Rectal smooth muscle tissue (tissue), 1 donor: ENCODE data around the gene RPIA.
"Not testable (repeated sequence)": the region's sequence is repeated elsewhere in the genome, so short reads cannot be mapped to it uniquely, and the experiment has no call there.

Source experiments
- H3K27ac ChIP-seq: one replicate; pipeline ENCODE4 v1.7.0; 2013; ENCODE audit warnings: low read depth, low read length, inconsistent platforms
- H3K27me3 ChIP-seq: one replicate; pipeline ENCODE4 v1.7.0; 2013; ENCODE audit warnings: low read length; ENCODE audit not compliant: control insufficient read depth, insufficient read depth
- H3K36me3 ChIP-seq: one replicate; pipeline ENCODE4 v1.7.0; 2013; ENCODE audit warnings: low read length; ENCODE audit not compliant: control insufficient read depth, insufficient read depth
- H3K4me1 ChIP-seq: one replicate; pipeline ENCODE4 v1.7.0; 2013; ENCODE audit warnings: low read length; ENCODE audit not compliant: control insufficient read depth, insufficient read depth
- H3K4me3 ChIP-seq: one replicate; pipeline ENCODE4 v1.7.0; 2013; ENCODE audit warnings: low read length
- H3K9ac ChIP-seq: one replicate; pipeline ENCODE4 v1.7.0; 2013; ENCODE audit warnings: low read length

RPIA gene

DNA sequence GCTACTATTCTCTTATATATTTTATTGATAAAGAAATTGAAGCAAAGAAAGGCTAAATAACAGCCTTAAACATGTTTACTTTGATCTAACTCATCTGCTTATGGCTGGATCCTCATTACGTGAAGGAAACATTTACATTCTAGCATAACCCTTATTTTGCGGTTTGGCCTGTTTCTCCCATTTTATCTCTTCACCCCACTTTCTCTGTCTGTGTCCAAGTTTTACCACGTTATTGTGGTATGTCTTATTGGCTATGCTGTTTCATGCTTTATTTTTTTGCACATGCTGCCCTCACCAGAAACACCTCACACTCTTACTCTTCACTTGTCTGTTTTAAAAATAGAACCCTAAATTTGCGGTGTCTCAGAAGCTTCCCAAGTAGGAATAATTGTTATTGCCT is 78.5 kb downstream of the RPIA start:
- Histone ChIP-seq H3K27ac (no peak overlapping the region), H3K4me3 (no peak overlapping the region), H3K9ac (no peak overlapping the region), H3K27me3 (no peaks in the 10 kb centered on the region), H3K36me3 (no peaks in the 10 kb centered on the region), H3K4me1 (no peaks in the 10 kb centered on the region)

DNA sequence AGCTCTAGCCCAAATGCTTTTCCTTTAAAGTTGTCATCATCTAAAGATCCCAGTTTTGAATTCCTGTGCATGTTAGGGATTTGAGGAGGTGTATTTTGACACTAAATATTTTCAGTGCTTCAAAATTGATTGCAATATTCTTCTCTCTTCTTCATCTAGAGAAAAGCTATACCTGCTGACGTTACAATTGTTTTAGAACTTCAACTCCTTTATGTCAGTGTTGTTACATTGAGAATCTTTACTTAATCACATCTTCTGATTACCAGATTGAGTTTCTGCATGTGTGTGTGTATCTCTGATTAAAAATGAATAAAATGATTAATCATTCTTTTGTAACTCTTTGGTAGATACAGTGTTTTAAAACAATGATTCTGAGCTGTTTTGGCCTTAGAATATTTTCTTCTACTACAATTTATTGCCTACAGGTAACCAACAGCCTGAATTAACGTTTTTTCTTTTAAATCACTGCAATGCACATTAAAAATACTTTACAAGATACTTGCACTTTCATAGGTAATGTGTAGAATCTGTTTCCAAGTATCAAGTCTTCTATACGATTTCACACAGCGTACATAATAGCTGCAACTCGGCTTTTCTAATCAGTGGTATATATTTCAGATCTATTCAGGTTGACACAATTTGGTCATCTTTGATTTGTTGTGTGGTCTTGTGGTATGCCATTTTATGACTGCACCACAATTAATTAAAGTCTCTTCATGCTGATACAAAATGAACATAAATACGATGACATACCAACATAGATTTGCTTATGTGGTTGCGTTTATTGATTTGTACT is 82.0 kb downstream of the RPIA start:
- H3K9ac ChIP-seq, H3K4me3 ChIP-seq: not testable (repeated sequence)

DNA sequence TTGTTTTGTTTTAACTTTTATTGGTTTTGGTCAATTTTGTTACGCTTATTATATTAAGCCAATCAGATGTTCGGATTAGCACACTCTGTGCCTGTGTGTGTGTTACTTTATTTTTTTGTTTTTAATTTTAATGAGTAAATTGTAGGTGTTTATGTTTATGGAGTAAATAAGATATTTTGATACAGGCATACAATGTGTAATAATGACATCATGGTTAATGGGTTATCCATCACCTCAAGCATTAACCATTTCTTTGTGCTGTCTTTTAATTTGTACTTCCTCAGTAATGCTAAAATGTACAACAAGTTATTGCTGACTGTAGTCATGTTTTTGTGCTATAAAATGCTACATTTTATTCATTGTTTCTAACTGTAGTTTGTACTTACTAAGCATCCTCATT is 97.7 kb downstream of the RPIA start:
- not testable (repeated sequence) for H3K27ac ChIP-seq, H3K4me3 ChIP-seq, H3K36me3 ChIP-seq, H3K4me1 ChIP-seq, H3K9ac ChIP-seq, H3K27me3 ChIP-seq

More for the DNA sequence above, 82.0 kb downstream of the RPIA start:
- H3K36me3 ChIP-seq, H3K4me1 ChIP-seq, H3K27ac ChIP-seq, H3K27me3 ChIP-seq: not testable (repeated sequence)

DNA sequence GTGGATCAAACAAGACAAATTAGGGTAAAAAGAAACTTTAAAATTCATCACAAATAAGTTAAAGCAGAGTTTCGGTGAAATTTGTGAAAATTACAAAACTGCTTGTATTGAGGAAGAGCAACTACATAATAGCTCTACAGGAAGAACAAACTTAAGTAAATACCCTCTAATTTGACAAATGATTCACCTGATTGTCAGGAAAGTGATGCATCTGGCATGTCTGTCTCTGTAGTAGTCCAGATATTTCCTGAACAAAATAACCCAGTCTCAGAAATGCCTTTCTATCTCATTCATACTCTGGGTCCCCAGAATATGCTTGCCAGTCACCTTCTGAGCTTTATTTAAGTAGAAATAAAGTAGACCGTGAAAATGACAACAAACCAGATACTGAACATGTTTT is 104.5 kb downstream of the RPIA start:
- not testable (repeated sequence) for H3K27me3 ChIP-seq, H3K4me3 ChIP-seq, H3K27ac ChIP-seq, H3K9ac ChIP-seq, H3K4me1 ChIP-seq, H3K36me3 ChIP-seq

DNA sequence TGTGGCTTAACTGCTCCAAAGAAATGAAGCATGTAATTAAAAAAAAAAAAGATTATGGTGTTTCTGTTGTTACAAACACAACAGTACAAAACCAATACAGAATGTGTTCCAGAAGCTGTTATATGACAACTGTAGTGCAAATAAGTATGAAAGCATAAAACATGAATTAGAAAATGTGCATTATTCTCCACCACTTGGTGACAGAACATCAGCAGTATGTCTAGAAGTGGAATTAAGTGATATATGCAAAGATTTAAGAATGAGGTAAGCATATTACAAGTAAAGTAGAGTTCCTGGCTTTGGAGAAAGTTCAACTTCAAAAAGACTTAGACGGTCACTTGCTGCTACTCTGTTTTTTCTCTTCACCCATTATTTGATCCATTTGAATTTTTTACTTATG is 105.0 kb downstream of the RPIA start:
- not testable (repeated sequence) for H3K4me1 ChIP-seq, H3K27me3 ChIP-seq, H3K27ac ChIP-seq, H3K36me3 ChIP-seq, H3K4me3 ChIP-seq, H3K9ac ChIP-seq

DNA sequence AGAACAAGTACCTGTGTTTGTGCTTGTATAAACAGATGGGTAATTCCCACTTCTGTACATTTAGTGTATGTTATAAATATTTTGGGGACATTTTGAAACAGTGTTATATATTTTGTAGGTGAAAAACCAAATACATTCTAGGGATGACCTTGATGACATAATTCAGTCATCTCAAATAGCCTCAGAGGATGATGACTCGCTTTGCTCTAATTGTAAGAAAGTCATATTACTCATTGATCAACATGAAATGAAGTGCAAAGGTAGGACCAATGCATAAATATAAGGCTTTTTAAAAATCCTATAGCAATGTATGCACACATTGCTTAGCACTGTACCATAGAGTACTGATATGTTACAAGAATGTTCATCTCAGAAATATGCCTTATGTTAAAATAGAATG is 105.7 kb downstream of the RPIA start:
- not testable (repeated sequence) for H3K9ac ChIP-seq, H3K27ac ChIP-seq, H3K4me1 ChIP-seq, H3K27me3 ChIP-seq, H3K4me3 ChIP-seq, H3K36me3 ChIP-seq
